Measurements from ENCODE around the gene MTARC1.

DNA sequence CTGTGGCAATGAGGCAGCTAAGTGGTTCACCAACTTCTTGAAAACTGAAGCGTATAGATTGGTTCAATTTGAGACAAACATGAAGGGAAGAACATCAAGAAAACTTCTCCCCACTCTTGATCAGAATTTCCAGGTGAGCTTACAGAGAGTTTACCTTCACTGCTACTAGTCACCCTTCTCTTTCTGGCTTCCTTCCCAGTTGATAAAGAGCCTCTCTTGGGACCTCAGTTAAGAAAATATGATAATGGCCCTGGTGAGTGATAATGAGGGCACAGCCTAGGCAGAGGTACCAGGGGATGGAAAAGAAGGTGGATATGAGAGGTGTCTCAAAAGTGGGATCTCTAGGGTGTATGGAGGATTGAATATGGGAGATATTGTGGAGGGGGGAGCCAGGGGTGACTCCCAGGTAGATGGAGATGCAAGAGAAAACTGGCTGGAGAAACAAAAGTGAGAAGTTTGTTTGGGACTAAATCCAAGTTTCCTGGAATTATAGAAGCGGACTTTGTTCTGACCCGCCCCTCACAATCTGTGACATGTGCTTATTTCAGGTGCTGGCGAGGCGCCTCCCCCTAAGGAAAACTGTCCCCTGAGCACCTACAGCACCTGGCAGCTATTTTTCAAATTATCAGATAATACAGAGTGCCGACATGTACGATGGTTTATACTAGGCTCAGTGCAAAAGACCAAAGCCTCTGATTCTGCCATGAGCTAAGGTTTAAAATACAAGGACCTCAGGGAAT is 24.9 kb upstream of the MTARC1 start:
- TF ChIP-seq POLR2AphosphoS5 (IDR thresholded peaks at IDR 0.05; ENCODE audit: borderline replicate concordance, low read depth, low read length) (no peak), EZH2 (IDR thresholded peaks at IDR 0.05) (no peak)

Data from SK-N-MC (cell line).